Measurements from ENCODE around the gene SOX6.

SOX6 gene

DNA sequence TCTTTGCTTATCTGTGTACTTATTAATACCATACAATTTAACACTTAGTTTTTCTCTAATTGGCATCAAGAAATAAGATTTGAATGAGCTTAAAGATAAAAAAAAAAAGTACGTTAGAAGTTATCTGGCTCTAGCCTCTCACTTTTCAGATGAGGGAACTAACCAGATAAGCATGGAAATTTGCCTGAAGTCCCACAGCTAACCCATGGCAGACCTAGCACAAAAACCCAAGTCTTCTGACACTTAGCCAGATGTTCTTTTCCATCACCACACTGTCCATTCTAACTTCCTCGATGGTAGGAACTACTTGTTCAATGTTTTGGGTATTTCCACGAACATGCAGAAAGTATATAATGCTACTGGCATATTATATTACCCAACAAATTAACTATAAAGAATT, 7.4 kb upstream of the SOX6 start:
- no peak for DNase-seq

- no peak for DNase-seq
Measured at GRCh38 chr11:16361108-16361865, 4.9 kb upstream of the SOX6 start.

- no peak for DNase-seq
Measured at GRCh38 chr11:16359369-16359768, 3.0 kb upstream of the SOX6 start.

- no peak for DNase-seq
Measured at GRCh38 chr11:16358726-16359125, 2.4 kb upstream of the SOX6 start.

- DNase-seq, result no peak
Measured at GRCh38 chr11:16357775-16358174, 1.4 kb upstream of the SOX6 start.

- no peak for DNase-seq
Measured at GRCh38 chr11:16356761-16357393, 531 bp upstream of the SOX6 start.

GRCh38 chr11:16352707-16353106, 3.6 kb downstream of the SOX6 start:
- no peak for DNase-seq

DNA sequence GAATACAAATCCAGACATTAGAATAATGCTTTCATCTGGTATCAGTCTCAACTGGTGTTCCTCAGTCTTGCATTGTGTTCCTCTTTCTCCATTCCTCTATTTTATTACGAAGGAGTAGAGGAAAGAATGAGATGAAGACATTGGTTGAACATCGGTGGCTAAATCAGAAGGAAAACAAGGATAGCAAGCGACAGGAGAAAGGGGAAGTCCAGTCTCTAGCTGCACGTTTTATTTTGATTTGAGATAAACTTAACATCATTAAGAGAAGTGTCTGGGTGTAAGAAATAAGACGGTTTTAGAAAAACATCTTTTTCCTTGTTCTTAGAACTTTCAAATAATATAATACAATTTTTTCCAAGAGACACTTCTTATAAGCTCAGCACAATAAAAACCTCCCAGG, 6.2 kb downstream of the SOX6 start:
- DNase-seq, result no peak

- DNase-seq, result no peak
Measured at GRCh38 chr11:16347928-16348685, 8.2 kb downstream of the SOX6 start.

DNA sequence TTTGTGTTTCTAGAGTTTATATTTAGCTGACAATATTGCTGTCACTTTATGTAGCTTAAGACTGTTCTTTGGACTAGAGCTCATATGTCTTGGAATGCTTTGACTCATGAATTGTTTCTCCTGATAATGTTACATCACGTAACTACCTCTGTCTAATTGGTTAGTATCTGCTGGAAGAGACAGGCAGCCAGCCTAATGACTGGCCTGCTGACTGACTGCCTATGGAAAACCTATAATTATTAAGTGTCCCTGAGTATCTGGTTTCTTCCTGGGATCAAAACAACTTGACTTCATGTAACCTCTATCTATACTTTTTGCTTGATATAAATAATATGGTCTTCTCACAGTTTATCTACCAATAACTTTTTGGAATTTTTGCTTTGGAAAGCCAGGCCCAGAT, 9.4 kb downstream of the SOX6 start:
- DNase-seq, result no peak

DNA sequence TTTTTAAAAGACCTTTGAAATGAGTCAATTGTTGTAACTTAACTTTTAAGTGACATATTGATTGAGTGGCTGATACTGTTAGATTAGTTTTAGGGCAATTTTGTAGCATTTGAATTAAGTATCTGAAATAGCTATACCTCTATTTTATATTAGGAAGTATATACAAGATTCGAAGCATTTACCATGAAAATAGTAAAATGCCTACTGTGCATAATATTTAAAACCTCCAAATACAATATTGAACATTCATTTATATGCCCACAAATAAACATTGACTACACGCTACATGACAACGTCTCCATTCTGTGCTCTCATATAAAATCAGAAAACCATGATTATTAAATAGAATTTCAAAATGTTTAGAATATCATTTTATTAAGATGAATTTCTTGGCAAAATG, 14.5 kb downstream of the SOX6 start:
- DNase-seq, result no peak

- no peak for DNase-seq
Measured at GRCh38 chr11:16338393-16338792, 18.0 kb downstream of the SOX6 start.

- DNase-seq, result no peak
Measured at GRCh38 chr11:16337421-16338213, 18.7 kb downstream of the SOX6 start.

- no peak for DNase-seq
Measured at GRCh38 chr11:16336721-16337120, 19.6 kb downstream of the SOX6 start.

- no peak for DNase-seq
Measured at GRCh38 chr11:16336204-16336603, 20.1 kb downstream of the SOX6 start.

DNA sequence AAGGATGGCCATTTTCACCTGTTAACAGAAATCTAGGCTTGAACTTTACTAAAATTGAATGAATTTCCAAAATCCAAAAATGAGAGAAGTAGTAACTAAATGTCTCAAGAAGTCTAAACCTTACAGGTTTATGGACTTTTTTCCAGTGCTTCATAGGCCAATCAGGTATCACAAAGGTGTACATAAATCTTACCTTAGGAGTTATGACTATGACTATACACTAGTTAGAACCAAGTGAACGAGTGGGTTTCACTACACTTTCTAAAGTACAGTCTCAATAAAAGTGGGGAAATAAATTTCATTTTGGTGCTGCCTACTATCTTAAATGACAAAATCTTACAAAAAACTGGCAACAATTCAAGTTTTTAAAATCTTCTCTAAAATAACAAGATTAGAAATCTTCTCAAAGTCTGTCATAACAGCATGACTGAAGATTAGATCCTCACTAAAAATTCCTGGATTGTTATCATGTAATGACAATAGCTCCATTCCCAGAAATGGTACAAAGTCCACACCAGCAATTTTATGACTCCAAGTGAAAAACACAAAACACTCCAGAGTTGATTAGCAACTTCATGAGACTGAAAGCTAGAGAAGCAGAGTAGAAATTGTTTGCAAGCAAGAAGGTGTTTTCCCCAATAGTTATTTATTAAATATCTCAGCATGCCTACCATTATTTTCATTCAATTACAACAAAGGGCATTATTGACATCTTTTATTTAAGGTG, 20.9 kb downstream of the SOX6 start:
- no peak for DNase-seq

DNA sequence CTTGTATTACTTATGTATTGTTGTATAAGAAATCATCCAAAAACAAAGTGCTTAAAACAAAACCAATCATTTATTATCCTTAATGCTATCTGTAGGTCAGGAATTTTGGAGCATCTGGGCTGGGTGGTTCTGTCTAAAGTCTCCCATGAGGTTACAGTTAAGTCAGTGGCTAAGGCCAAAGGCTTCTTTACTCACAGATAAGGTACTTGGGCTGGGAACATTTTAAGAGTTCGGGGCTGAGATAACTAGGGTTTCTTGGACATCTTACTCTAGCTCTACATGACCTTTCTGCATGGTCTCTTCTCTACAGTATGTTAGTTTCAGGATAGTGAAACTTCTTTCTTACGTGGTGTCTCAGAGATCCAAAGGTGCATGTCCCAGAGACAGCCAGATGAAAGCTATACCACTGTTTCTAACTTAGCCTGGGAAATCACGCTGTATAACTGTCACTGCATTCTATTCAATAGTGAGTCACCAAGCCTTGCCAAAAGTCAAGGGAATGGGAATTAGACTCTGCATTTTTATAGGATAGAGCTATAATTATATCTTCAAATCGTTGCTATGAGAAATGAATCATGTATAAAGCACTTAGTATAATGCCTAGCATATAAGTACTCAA, 29.6 kb downstream of the SOX6 start:
- no peak for DNase-seq

DNA sequence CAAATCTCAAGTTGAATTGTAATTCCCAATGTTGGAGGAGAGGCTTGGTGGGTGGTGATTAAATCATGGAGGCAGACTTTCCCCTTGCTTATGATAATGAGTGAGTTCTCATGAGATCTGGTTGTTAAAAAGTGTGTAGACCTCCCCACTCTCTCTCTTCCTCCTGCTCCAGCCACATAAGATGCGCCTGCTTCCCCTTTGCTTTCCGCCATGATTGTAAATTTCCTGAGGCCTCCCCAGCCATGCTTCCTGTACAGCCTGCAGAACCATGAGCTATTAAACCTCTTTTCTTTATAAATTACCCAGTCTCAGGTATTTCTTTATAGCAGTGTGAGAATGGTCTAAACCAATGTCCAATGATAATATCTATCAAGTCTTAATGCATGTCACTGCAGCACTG, 34.2 kb downstream of the SOX6 start:
- DNase-seq, result no peak

- no peak for DNase-seq
Measured at GRCh38 chr11:16321148-16321547, 35.2 kb downstream of the SOX6 start.

- no peak for DNase-seq
Measured at GRCh38 chr11:16318320-16318719, 38.0 kb downstream of the SOX6 start.

- no peak for DNase-seq
Measured at GRCh38 chr11:16317712-16318111, 38.6 kb downstream of the SOX6 start.

GRCh38 chr11:16313846-16314245, 42.5 kb downstream of the SOX6 start:
- no peak for DNase-seq

Data from NCI-H524 treated with DMSO at 0.1 percent for 48 hours (cell line).